IMR-90 (cell line): Measurements from ENCODE around the gene GSTT4.

ENCODE experiments used
- CEBPB ChIP-seq: IDR thresholded peaks from 2 replicates; pipeline ENCODE4 v1.6.1; 2012; ENCODE audit warnings: low read depth, low read length, improper control_type of control experiment
- CHD1 ChIP-seq: IDR thresholded peaks from 2 replicates; pipeline ENCODE4 v1.6.1; 2012; ENCODE audit warnings: low read depth, low read length, improper control_type of control experiment
- CTCF ChIP-seq: conservative IDR thresholded peaks from 2 replicates; pipeline ENCODE4 v1.5.1; 2012; ENCODE audit warnings: mild to moderate bottlenecking, low read depth, low read length, improper control_type of control experiment
- ELK1 ChIP-seq: fragments of 150-350 bp; IDR thresholded peaks from 2 replicates; pipeline ENCODE4 v1.6.1; 2016; ENCODE audit warnings: low read depth, mild to moderate bottlenecking, low read length, moderate library complexity, borderline replicate concordance
- MAZ ChIP-seq: IDR thresholded peaks from 2 replicates; pipeline ENCODE4 v1.6.1; 2012; ENCODE audit warnings: low read depth, mild to moderate bottlenecking, low read length, improper control_type of control experiment, moderate library complexity, borderline replicate concordance
- POLR2A ChIP-seq: IDR thresholded peaks from 2 replicates; pipeline ENCODE4 v1.6.1; 2012; ENCODE audit warnings: mild to moderate bottlenecking, low read depth, low read length
- RAD21 ChIP-seq: IDR thresholded peaks from 2 replicates; pipeline ENCODE4 v1.6.1; 2012; ENCODE audit warnings: low read length, improper control_type of control experiment
- RCOR1 ChIP-seq: IDR thresholded peaks from 2 replicates; pipeline ENCODE4 v1.6.1; 2012; ENCODE audit warnings: mild to moderate bottlenecking, low read length, improper control_type of control experiment; ENCODE audit not compliant: insufficient replicate concordance
- SMC3 ChIP-seq: fragments of 150-350 bp; IDR thresholded peaks from 2 replicates; pipeline ENCODE4 v1.6.1; 2016; ENCODE audit warnings: low read depth, mild to moderate bottlenecking, antibody characterized with exemption, low read length, moderate library complexity
- USF2 ChIP-seq: fragments of 150-350 bp; IDR thresholded peaks from 2 replicates; pipeline ENCODE4 v1.6.1; 2017; ENCODE audit warnings: mild to moderate bottlenecking, antibody characterized with exemption, low read length, low read depth

- TF ChIP-seq CTCF: no peak
- TF ChIP-seq POLR2A: no peak
- no peak for TF ChIP-seq MAZ
- no peak for TF ChIP-seq ELK1
- TF ChIP-seq USF2: no peak
- TF ChIP-seq SMC3: no peak
- TF ChIP-seq CEBPB: no peak
- no peak for TF ChIP-seq RAD21
- no peak for TF ChIP-seq RCOR1
- no peak for TF ChIP-seq CHD1
These were observed 32.9 kb upstream of the GSTT4 start for GRCh38 chr22:24037851-24038765.
